Measurements from ENCODE around the gene PHTF2. TPM values are rescaled to one million over a fixed set of nuclear protein-coding genes. Genes with fewer than 3 reads are reported as not detected.

PHTF2 gene
- total and polyA plus RNA-seq, 10 of the 15 experiments (the other 5 are each of a cell fraction or from before 2014, with no cell fraction given): 12.9 to 41.8 (median 27.0) TPM

GRCh38 chr7:77752016-77752415, 46.6 kb upstream of the PHTF2 start:
- CTCF ChIA-PET: interaction anchor here (1.2 to 9.8 kb wide), 2 partner anchors 14 to 98 kb away, joined by 4 to 218 read pairs; no protein-coding TSS in a partner anchor
- Histone ChIP-seq H3K9ac (ENCODE audit: control insufficient read depth, insufficient read depth, low read length) (no peak overlapping the region), H3K4me2 (ENCODE audit: control insufficient read depth, insufficient read depth) (no peak overlapping the region), H3K36me3 (ENCODE audit: control insufficient read depth in 2 of 2, insufficient read depth in 2 of 2, low read length in 1 of 2) (peaks cover 0 to 2% of the 10 kb centered on the region in 2 experiments; a peak in 2 of 4 replicates), H3K27me3 (replicated peaks in 1 of 2; ENCODE audit: control insufficient read depth in 2 of 2, insufficient read depth in 2 of 2, low read length in 1 of 2) (no peaks in the 10 kb centered on the region), H3K79me2 (ENCODE audit: control insufficient read depth, insufficient read depth, low read length) (peaks cover 2% of the 10 kb centered on the region; the same call in 1 of the 2 replicates), H3K27ac (ENCODE audit: control insufficient read depth, insufficient read depth) (no peak overlapping the region), H4K20me1 (ENCODE audit: control insufficient read depth, insufficient read depth) (no peaks in the 10 kb centered on the region), H3K4me1 (ENCODE audit: control insufficient read depth, insufficient read depth, low read length) (no peaks in the 10 kb centered on the region), H3K4me3 (no peak overlapping the region), H2AFZ (ENCODE audit: control insufficient read depth, low read depth, low read length) (no peak overlapping the region), H3K9me3 (replicated peaks; ENCODE audit: control insufficient read depth, insufficient read depth, low read length) (no peaks in the 10 kb centered on the region)
- no TSS peak for BruUV-seq (replicated peaks)
- RAD21 ChIA-PET (ENCODE audit: unreplicated experiment): no interaction called here
- SMC1A ChIA-PET (ENCODE audit: uncharacterized antibody, unreplicated experiment): no interaction called here
- intact Hi-C loops (cut with micrococcal nuclease; ENCODE audit: unreplicated experiment): no loop called here
- WGBS (ENCODE audit: insufficient coverage, insufficient replicate concordance, low lambda C conversion rate, missing lambda C conversion rate): 83% methylated on average over 2 of the region's 2 CpGs
- POLR2A ChIA-PET: no interaction called here
- DNase-seq (ENCODE audit: low read depth, low spot score) (no peak), FAIRE-seq (no peak), ATAC-seq (no peak)
- in situ Hi-C loops (cut with MboI): loop anchor here (5.0 kb wide), 1 partner anchor 95 kb away; no protein-coding TSS in a partner anchor
- TF ChIP-seq EGR1 (IDR thresholded peaks at IDR 0.05; ENCODE audit: borderline replicate concordance in 1 of 2, low read depth in 2 of 2, low read length in 2 of 2) (no peak), ZNF274 (IDR thresholded peaks at IDR 0.05; ENCODE audit: insufficient read depth, insufficient read length) (no peak), TAF1 (IDR thresholded peaks at IDR 0.05; ENCODE audit: borderline replicate concordance, low read depth, low read length) (no peak), CREB1 (IDR thresholded peaks at IDR 0.05; ENCODE audit: low read depth) (no peak), HCFC1 (IDR thresholded peaks at IDR 0.05; ENCODE audit: low read length) (no peak), MYB (IDR thresholded peaks at IDR 0.05; ENCODE audit: borderline replicate concordance, low read depth, low read length) (no peak), SIN3A (IDR thresholded peaks at IDR 0.05; ENCODE audit: low read depth, low read length) (no peak), MLLT1 (IDR thresholded peaks at IDR 0.05) (no peak), IKZF1 (conservative IDR thresholded peaks at IDR 0.05) (no peak), E4F1 (IDR thresholded peaks at IDR 0.05; ENCODE audit: borderline replicate concordance, partially characterized antibody) (no peak), IRF4 (IDR thresholded peaks at IDR 0.05; ENCODE audit: low read depth, low read length) (no peak), NBN (IDR thresholded peaks at IDR 0.05) (no peak), EZH2 (IDR thresholded peaks at IDR 0.05; ENCODE audit: borderline replicate concordance, control insufficient read depth, low read depth, low read length) (no peak), GATAD2B (conservative IDR thresholded peaks at IDR 0.05; ENCODE audit: low read depth) (no peak)
- TF ChIP-seq, protein P1, sequence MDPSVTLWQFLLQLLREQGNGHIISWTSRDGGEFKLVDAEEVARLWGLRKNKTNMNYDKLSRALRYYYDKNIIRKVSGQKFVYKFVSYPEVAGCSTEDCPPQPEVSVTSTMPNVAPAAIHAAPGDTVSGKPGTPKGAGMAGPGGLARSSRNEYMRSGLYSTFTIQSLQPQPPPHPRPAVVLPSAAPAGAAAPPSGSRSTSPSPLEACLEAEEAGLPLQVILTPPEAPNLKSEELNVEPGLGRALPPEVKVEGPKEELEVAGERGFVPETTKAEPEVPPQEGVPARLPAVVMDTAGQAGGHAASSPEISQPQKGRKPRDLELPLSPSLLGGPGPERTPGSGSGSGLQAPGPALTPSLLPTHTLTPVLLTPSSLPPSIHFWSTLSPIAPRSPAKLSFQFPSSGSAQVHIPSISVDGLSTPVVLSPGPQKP (IDR thresholded peaks at IDR 0.05; ENCODE audit: low read depth, low read length): no peak
- TF ChIP-seq, protein P2, sequence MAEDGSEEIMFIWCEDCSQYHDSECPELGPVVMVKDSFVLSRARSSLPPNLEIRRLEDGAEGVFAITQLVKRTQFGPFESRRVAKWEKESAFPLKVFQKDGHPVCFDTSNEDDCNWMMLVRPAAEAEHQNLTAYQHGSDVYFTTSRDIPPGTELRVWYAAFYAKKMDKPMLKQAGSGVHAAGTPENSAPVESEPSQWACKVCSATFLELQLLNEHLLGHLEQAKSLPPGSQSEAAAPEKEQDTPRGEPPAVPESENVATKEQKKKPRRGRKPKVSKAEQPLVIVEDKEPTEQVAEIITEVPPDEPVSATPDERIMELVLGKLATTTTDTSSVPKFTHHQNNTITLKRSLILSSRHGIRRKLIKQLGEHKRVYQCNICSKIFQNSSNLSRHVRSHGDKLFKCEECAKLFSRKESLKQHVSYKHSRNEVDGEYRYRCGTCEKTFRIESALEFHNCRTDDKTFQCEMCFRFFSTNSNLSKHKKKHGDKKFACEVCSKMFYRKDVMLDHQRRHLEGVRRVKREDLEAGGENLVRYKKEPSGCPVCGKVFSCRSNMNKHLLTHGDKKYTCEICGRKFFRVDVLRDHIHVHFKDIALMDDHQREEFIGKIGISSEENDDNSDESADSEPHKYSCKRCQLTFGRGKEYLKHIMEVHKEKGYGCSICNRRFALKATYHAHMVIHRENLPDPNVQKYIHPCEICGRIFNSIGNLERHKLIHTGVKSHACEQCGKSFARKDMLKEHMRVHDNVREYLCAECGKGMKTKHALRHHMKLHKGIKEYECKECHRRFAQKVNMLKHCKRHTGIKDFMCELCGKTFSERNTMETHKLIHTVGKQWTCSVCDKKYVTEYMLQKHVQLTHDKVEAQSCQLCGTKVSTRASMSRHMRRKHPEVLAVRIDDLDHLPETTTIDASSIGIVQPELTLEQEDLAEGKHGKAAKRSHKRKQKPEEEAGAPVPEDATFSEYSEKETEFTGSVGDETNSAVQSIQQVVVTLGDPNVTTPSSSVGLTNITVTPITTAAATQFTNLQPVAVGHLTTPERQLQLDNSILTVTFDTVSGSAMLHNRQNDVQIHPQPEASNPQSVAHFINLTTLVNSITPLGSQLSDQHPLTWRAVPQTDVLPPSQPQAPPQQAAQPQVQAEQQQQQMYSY (CRISPR knock-in tag; IDR thresholded peaks at IDR 0.05): no peak
